ENCODE data around the gene PARVA.

- TF ChIP-seq USF2 (CRISPR knock-in tag; IDR thresholded peaks at IDR 0.05) (no peak), NR1H2 (CRISPR knock-in tag; IDR thresholded peaks at IDR 0.05) (no peak), ZNF232 (CRISPR knock-in tag; IDR thresholded peaks at IDR 0.05) (no peak), SP1 (CRISPR knock-in tag; conservative IDR thresholded peaks at IDR 0.05) (no peak), CTCF (IDR thresholded peaks at IDR 0.05) (no peak), NR2C2 (CRISPR knock-in tag; IDR thresholded peaks at IDR 0.05) (no peak), ESRRA (CRISPR knock-in tag; IDR thresholded peaks at IDR 0.05; ENCODE audit: borderline replicate concordance) (no peak), ZNF138 (CRISPR knock-in tag; conservative IDR thresholded peaks at IDR 0.05) (no peak), MAX (CRISPR knock-in tag; IDR thresholded peaks at IDR 0.05) (no peak), FOXJ3 (CRISPR knock-in tag; IDR thresholded peaks at IDR 0.05; ENCODE audit: borderline replicate concordance) (no peak)
These were observed 57.9 kb downstream of the PARVA start for GRCh38 chr11:12435264-12435663.

Measured in WTC11 (cell line).